ENCODE measurements around the gene PTGES2. TPM values are rescaled to one million over a fixed set of nuclear protein-coding genes. Genes with fewer than 3 reads are reported as not detected.

The PTGES2 gene
- polyA plus RNA-seq, 1 of the 3 experiments (the other 2 are of a cell fraction) = 141 TPM

- Histone ChIP-seq H3K27me3 (ENCODE audit: insufficient read depth) (no peaks in the 10 kb centered on the region), H3K9me3 (no peaks in the 10 kb centered on the region), H3K4me2 (peak within 1 kb of the TSS; percentile 97), H4K20me1 (ENCODE audit: insufficient read depth) (no peaks in the 10 kb centered on the region), H3K79me2 (ENCODE audit: insufficient read depth) (peaks cover 11% of the 10 kb centered on the region), H3K9ac (peak within 1 kb of the TSS; percentile 81), H3K9me2 (no peaks in the 10 kb centered on the region), H3K4me1 (ENCODE audit: control insufficient read depth in 1 of 2, insufficient read depth in 2 of 2, low read depth in 1 of 2, low read length in 1 of 2) (peaks cover 0 to 12% of the 10 kb centered on the region in 2 experiments; a peak in 2 of 4 replicates), H3F3A (replicated peaks; ENCODE audit: insufficient read depth) (no peaks in the 10 kb centered on the region), H3K4me3 (ENCODE audit: low read depth in 2 of 2, low read length in 1 of 2) (peak within 1 kb of the TSS; percentile 73 to 93), H2AFZ (ENCODE audit: low read depth) (peak within 1 kb of the TSS; percentile 92), H3K27ac (ENCODE audit: low read depth in 2 of 2, low read length in 1 of 2) (peak within 1 kb of the TSS; percentile 39 to 81; a peak in 3 of 4 replicates), H3K36me3 (replicated peaks in 1 of 2; ENCODE audit: control insufficient read depth in 1 of 2, insufficient read depth in 2 of 2, low read length in 1 of 2) (peaks cover 0 to 21% of the 10 kb centered on the region in 2 experiments)
- TF ChIP-seq ELF1 (IDR thresholded peaks at IDR 0.05) (0 out of 2 replicates have a peak, but pooled peaks have one; percentile 23), TAF1 (IDR thresholded peaks at IDR 0.05; ENCODE audit: borderline replicate concordance, low read depth, low read length) (peak; percentile 27), MAX (IDR thresholded peaks at IDR 0.05; ENCODE audit: low read depth) (peak; percentile 42; the same call in 1 of the 2 replicates), FOXJ3 (CRISPR knock-in tag; IDR thresholded peaks at IDR 0.05) (no peak), IRF3 (IDR thresholded peaks at IDR 0.05; ENCODE audit: low read depth, low read length) (no peak), POLR2AphosphoS5 (IDR thresholded peaks at IDR 0.05; ENCODE audit: low read depth, low read length) (peak; percentile 86), CHD2 (IDR thresholded peaks at IDR 0.05; ENCODE audit: low read length, partially characterized antibody) (peak; percentile 19), SIN3A (IDR thresholded peaks at IDR 0.05; ENCODE audit: borderline replicate concordance, low read depth, low read length) (peak; percentile 81; the same call in 1 of the 2 replicates), PBX3 (IDR thresholded peaks at IDR 0.05) (no peak), GABPA (IDR thresholded peaks at IDR 0.05; ENCODE audit: low read depth) (peak; percentile 56; the same call in 1 of the 2 replicates), MXI1 (IDR thresholded peaks at IDR 0.05; ENCODE audit: low read depth, low read length) (no peak; the same call in 1 of the 2 replicates), REST (IDR thresholded peaks at IDR 0.05; ENCODE audit: low read depth, low read length) (0 out of 2 replicates have a peak, but pooled peaks have one; percentile 30)
- ChIA-PET CTCF (interaction anchor here (3.2 to 6.2 kb wide), 2 partner anchors 31 to 42 kb away, joined by 16 to 27 read pairs; partner anchors contain the start of gene CIZ1), POLR2A (interaction anchor here (1.0 to 1.7 kb wide), 2 partner anchors 14 to 31 kb away, joined by 3 to 5 read pairs; partner anchors contain the start of gene CIZ1)
- peak; percentile 100 for DNase-seq
- 1% methylated on average over 35 of the region's 77 CpGs for WGBS (ENCODE audit: low lambda C conversion rate)
Observed at GRCh38 chr9:128159784-128160602, 32.5 kb upstream of the PTGES2 start, which contains the start of gene BBLN. Gene BBLN (plus strand): TSS chr9:128160265. CDS start chr9:128160408, 143 bp downstream.
